Kidney (tissue), 14 donors: ENCODE data around the gene TRPC3. TPM values are rescaled to one million over a fixed set of nuclear protein-coding genes. Genes with fewer than 3 reads are reported as not detected.

Experiments
- DNase-seq, 5 donors: peaks; one replicate each; pipeline ENCODE4 v3.0.0-alpha.2; 2013 to 2020
- FAIRE-seq: peaks from 2 replicates; lab custom pipeline; 2012; peaks lifted over from hg19 to GRCh38; lab: Jason Lieb, UNC
- H3K27ac ChIP-seq, 2 donors: one replicate each; pipeline ENCODE4 v1.7.0; 2013; ENCODE audit warnings: low read depth in 2 of 2, low read length in 2 of 2, inconsistent platforms in 1 of 2
- H3K27me3 ChIP-seq: one replicate; pipeline ENCODE4 v1.7.1; 2013; ENCODE audit warnings: low read length, inconsistent platforms; ENCODE audit not compliant: control insufficient read depth, insufficient read depth
- H3K36me3 ChIP-seq, 3 donors: one replicate each; pipeline versions ENCODE4 v1.7.0 to v1.7.1; 2013; ENCODE audit warnings: low read length in 3 of 3, control low read depth in 1 of 3, inconsistent platforms in 1 of 3; ENCODE audit not compliant: insufficient read depth in 3 of 3, control insufficient read depth in 2 of 3
- H3K4me1 ChIP-seq, 3 donors: one replicate each; pipeline versions ENCODE4 v1.7.0 to v1.7.1; 2013; ENCODE audit warnings: low read length in 3 of 3, inconsistent platforms in 1 of 3, low read depth in 1 of 3; ENCODE audit not compliant: control insufficient read depth in 2 of 3, insufficient read depth in 2 of 3
- H3K4me3 ChIP-seq, 3 donors: one replicate each; pipeline versions ENCODE4 v1.7.0 to v1.8.1; 2013; ENCODE audit warnings: low read length in 3 of 3, control low read depth in 1 of 3, inconsistent platforms in 1 of 3
- H3K9ac ChIP-seq, 3 donors: one replicate each; pipeline versions ENCODE4 v1.7.0 to v1.7.1; 2013; ENCODE audit warnings: low read length in 3 of 3, control low read depth in 1 of 3, inconsistent platforms in 1 of 3
- H3K9me3 ChIP-seq, 3 donors: one replicate each; pipeline versions ENCODE4 v1.7.0 to v1.7.1; 2013; ENCODE audit warnings: low read length in 3 of 3, control low read depth in 1 of 3, inconsistent platforms in 1 of 3; ENCODE audit not compliant: control insufficient read depth in 2 of 3, insufficient read depth in 1 of 3
- CTCF ChIP-seq: IDR thresholded peaks from 3 replicates; pipeline ENCODE4 v1.5.1; 2012; ENCODE audit warnings: mild to moderate bottlenecking, moderate library complexity, borderline replicate concordance; ENCODE audit not compliant: insufficient read depth; ENCODE audit errors: extremely low read depth
- intact Hi-C: fragments of 100-400 bp; cut with DNase I; formaldehyde crosslinking; loops from one replicate; pipeline ENCODE4 v1.11.1; 2022
- polyA plus RNA-seq: library from polyadenylated mRNA; stranded (reverse); fragments of 350-450 nt; fragmentation: Illumina TruSeq; extraction: RNeasy Lipid Tissue Mini Kit (QIAGEN cat#74804); gene quantifications from one replicate; pipeline ENCODE4 v1.2.3, GENCODE V29; 2014; ENCODE audit warnings: low read depth, low replicate concordance; ENCODE audit not compliant: insufficient read depth
- total RNA-seq: library from RNA; stranded (reverse); fragmentation: NEBNext Ultra II Directional; extraction: Animal tissue kit (Norgen Biotek cat#: 25700); gene quantifications from one replicate; pipeline ENCODE4 v1.2.1, GENCODE V29; 2021
- donor health status: control.
- donor health status: control.
- donor health status: control.
- donor health status: control.
- donor health status: control.
- donor health status: DM: yes; HTN: yes; CAD: no.
- donor health status: Normal renal cell carcinoma (clear cell type).

The TRPC3 gene
- total and polyA plus RNA-seq, 2 donors from 2014 or later: 0.17 to 0.44 TPM

DNA sequence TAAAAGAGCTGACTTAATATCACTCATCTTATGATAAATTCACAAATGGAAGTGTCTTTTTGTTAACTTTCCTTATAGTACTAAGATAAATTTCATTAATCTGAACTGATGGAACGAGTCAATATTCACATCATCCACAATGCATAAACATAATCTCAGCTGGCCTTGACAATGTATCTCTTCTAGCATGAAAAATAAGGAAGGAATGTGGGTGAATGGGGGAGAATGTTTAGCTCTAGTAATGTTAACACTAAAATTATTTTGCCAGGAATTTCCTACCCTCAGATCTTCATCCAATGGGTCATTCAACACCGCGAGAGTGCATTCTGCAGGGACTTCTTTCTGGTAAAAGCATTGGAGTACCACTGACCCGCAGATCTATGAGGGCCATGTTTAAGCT, 15.8 kb downstream of the TRPC3 start:
- DNase-seq: no peak
- Histone ChIP-seq H3K4me3 (no peak overlapping the region), H3K9me3 (no peaks in the 10 kb centered on the region), H3K27me3 (no peaks in the 10 kb centered on the region), H3K36me3 (no peaks in the 10 kb centered on the region), H3K9ac (no peak overlapping the region), H3K27ac (no peak overlapping the region), H3K4me1 (no peaks in the 10 kb centered on the region)
- FAIRE-seq: no peak
- TF ChIP-seq CTCF: no peak
- intact Hi-C loops: no loop called here

- Histone ChIP-seq H3K4me3 (no peak overlapping the region), H3K27ac (no peak overlapping the region), H3K36me3 (no peaks in the 10 kb centered on the region), H3K9me3 (no peaks in the 10 kb centered on the region), H3K4me1 (no peaks in the 10 kb centered on the region), H3K27me3 (no peaks in the 10 kb centered on the region), H3K9ac (no peak overlapping the region)
- TF ChIP-seq CTCF: no peak
- DNase-seq (no peak), FAIRE-seq (no peak)
- intact Hi-C loops: no loop called here
These were observed 17.2 kb downstream of the TRPC3 start for GRCh38 chr4:121934635-121935034.

DNA sequence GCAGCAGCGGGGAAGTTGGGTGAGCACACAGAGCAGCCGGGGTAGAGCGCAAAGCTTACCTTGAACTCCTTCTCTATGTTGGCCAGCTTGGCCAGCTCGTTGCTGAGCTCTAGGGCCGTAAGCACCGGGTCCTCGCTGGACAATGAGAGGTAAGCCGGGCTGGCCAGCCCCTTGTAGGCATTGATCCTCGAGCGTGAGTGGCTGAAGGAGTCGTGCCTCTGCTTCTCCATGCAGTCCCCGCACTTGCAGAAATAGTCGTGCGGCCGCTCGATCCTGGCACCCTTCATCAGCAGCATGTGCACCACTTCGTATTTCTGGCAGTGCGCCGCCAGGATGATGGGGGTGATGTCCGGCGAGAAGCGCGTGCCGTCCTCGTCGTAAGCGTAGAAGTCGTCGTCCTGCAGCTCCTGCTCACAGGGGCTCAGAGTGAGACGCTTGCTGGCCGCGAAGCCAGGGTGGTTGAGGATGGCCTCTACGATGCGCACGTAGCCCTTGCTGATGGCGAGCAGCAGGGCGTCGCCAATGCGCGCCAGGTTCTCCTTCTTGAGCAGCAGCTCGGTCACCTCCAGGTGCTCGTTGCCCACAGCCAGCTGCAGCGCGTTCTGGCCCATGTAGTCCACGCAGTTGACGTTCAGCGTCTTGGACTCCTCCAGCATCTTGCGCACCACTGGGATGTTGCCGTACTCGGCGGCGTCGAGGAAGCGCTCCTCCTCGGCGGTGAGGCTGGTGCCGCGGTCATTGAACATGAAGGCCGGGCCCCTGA, 19.5 kb downstream of the TRPC3 start:
- H3K9ac ChIP-seq: no peak overlapping the region
- DNase-seq (peak in 1 of 5 donors; percentile 63), FAIRE-seq (no peak)
- no peaks in the 10 kb centered on the region for H3K9me3 ChIP-seq
- TF ChIP-seq CTCF: no peak
- H3K4me1 ChIP-seq: no peaks in the 10 kb centered on the region
- intact Hi-C loops: no loop called here
- H3K27me3 ChIP-seq: no peaks in the 10 kb centered on the region
- H3K36me3 ChIP-seq: no peaks in the 10 kb centered on the region
- H3K27ac ChIP-seq: no peak overlapping the region
- no peak overlapping the region for H3K4me3 ChIP-seq
